ENCODE data around the gene C1QL1.

- TF ChIP-seq POLR2AphosphoS5 (IDR thresholded peaks at IDR 0.05; ENCODE audit: low read depth, low read length) (no peak), POLR2A (IDR thresholded peaks at IDR 0.05; ENCODE audit: low read depth, low read length) (no peak)
Observed at GRCh38 chr17:44917456-44917855, 50.6 kb downstream of the C1QL1 start.
